NCI-H2196 (cell line): Measurements from ENCODE around the gene ITPK1.

ENCODE experiments used
- DNase-seq: peaks from one replicate; lab custom pipeline; 2025; ENCODE audit not compliant: unreplicated experiment; lab: John Stamatoyannopoulos, UW

The ITPK1 gene

DNA sequence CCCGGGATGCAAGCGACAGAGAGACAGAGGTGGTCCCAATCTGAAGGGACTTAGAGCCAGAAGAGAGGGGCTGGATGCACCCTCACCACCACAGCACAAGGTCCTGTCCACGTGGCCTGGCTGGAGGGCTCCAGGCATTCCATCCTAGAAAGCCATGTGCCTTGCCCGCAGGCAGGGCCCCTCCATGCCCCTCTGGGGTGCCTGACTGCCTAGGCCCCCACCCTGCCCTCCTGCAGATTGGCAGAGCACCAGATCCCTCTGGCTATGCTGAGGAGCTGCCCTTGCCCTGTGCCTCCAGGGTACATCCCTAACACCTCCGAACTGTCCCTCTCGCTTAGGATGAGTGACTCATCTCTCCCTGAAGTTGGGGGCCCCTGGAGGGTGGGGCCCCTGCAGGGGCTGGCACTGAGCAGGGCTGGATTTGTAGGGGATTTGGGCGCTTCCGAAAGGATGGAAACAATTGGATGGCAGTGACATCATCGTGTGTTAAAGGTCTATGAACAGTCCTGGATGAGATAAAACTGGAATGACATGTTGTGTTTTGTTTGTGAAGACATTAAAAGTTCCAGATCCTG, 141.8 kb downstream of the ITPK1 start:
- no peak for DNase-seq

GRCh38 chr14:92973261-92973797, 142.4 kb downstream of the ITPK1 start:
- DNase-seq: peak; percentile 51

DNA sequence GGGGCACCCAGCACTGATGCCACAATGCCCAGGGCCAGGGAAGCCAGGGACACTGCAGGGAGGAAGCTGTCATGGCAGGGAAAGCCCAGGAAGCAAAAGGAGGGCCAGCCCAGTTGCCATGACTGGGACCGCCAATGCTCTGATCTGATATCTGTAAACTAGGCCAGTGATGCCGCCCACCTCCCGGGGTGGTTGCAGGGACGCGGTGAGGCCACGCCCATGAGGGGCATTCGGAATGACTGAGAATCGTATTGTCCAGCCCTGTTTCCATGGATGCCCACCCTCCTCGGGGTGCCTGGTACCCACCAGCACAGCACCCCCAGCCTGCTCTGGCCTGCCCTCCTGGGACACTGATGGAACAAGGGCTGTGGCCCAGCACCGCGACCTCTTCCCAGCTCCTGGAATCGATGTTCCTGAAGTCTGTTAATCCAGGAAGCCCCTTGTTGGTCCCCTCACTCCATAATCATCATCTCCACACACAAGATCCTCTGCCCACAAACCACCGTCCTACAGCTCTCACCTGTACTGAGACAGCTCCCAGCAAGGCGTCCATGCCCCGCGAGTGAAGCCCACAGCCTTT, 144.0 kb downstream of the ITPK1 start:
- no peak for DNase-seq

GRCh38 chr14:92970271-92970670, 145.5 kb downstream of the ITPK1 start:
- no peak for DNase-seq

- DNase-seq: no peak
These were observed 145.9 kb downstream of the ITPK1 start for GRCh38 chr14:92969871-92970270.

GRCh38 chr14:92969430-92969829, 146.3 kb downstream of the ITPK1 start:
- no peak for DNase-seq

- no peak for DNase-seq
These were observed 147.3 kb downstream of the ITPK1 start for GRCh38 chr14:92968291-92969020.

DNA sequence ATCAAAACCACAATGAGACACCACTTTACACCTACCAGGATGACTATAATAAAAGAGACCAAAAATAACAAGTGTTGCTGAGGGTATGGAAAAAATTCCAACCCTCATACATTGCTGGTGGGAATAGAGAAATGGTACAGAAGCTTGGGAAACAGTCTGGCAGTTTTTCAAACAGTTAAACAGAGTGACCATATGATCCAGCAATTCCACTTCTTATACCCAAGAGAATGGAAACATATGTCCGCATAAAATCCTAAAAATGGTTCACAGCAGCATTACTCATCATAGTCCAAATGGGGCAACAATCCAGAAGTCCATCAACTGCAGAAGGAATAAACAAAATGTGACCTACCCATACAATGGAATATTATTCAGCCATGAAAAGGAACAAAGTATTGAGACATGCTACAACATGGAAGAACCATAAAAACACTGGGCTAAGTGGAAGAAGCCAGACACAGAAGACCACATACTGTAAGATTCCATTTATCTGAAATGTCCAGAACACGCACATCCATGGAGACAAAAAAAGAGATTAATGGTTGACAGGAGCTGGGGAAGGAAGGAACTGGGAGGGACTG, 148.3 kb downstream of the ITPK1 start:
- DNase-seq: no peak

GRCh38 chr14:92965281-92965680, 150.4 kb downstream of the ITPK1 start:
- no peak for DNase-seq

GRCh38 chr14:92964124-92965109, 151.3 kb downstream of the ITPK1 start:
- DNase-seq: no peak

- DNase-seq: no peak
These were observed 152.2 kb downstream of the ITPK1 start for GRCh38 chr14:92963301-92964123.

DNA sequence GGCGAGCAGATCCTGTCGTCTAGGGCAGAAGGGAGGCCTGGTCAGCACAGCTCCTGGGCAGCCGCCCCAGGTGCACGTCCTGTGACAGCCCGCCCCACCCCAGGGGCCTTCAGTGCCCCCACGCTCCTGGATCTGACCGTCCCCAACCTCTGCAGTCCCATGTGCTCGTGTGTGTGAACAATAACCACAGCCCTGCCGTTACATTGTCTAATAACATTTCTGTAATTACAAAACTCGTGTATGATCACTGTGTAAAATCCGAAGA, 153.0 kb downstream of the ITPK1 start:
- no peak for DNase-seq

DNA sequence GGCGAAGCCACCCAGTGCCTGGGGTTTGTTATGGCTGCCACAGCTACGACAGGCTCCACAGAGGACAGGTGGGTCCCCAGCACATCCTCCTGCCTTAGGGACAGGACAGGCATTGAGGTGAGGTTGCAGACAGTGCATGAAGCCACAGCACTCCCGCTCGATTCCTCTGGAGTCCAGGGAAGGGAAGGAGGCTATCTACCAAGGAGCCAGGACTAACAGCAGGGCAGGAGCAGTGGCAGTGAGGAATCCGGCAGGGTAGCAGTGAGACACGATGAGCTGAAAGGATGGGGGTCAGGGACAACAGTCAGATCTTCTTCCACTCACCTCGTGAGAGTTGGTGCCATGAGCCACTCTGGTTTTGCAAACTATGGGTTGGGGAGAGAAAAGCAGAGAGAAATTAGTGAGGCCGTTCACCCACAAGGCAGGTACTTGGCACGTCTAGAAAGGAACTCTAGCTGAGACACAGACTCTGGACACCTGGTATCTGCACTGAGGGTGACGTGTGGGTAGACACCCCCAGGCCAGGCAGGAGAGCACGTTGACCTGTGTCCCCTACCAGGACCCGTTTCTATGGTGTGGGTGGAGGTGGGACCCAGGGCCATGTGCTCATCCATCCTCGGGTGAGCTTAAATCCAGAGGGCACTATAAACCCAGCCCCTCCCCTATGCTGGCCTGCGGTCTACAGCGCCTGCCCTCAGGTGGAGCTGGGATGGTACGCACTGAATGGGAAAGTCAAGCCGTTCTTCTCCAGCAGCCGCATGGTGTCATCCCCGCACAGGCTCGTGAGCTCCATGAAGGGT, 153.5 kb downstream of the ITPK1 start:
- DNase-seq: no peak

- DNase-seq: no peak
These were observed 154.2 kb downstream of the ITPK1 start for GRCh38 chr14:92961567-92961855.

- no peak for DNase-seq
These were observed 154.8 kb downstream of the ITPK1 start for GRCh38 chr14:92960706-92961566.

DNA sequence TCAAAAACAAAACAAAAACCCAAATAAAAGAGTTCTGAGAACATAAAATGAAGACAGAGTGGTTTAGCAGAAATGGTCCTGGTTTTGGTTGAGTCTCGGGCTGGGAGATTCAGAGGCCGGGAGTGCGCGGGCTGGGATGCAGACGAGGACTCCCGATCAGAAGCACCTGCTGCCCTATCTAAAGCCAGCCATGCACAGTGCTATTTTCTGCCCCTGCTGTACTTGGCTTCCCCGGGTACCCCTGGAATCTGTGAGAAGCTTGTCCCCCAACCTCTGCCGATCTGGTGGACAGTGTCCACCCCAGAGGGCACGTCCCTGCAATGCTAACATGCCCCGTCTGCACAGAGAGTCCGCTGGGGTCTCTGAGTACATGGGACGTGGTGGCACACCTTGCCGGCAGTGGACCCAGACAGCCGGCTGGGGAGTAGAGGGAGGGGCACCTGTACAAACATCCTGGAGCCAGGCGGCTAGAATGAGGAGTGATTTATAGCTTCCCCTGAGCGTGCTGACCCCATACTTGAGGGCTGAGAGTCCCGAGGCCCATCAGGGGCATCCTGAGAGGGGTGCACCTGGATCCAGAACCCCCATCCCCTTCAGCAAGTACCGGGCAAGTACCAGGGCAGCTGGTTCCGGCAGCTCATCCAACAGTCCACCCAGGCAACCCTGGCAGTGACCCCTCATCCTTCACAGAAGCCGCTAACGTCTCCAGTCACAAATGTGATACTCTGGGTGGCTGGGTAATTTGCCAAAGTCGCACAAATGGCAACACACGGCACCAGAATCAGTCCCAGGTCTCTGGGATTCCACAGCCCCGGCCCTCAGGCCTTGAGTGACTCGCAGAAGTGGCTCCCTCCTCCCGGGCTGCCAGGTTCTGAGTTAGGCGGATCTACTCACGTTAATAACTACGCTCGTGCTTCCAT, 155.7 kb downstream of the ITPK1 start:
- DNase-seq: no peak

DNA sequence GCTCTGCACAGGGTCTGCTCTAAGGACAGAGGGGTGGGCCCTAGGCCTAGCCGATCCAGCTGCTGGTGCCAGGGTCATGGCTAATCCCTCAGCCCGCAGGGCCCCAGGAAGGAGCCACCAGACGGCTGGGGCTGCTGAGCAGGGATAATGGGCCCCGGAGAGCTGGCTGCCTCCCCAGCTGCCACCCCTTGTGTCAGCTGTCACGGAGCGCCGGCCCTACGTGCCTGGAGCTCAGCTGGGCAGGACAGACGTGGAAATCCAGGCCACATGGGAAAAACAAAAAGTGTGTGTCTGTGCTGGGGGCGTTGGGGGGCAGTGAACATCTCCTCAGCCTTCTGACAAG, 156.6 kb downstream of the ITPK1 start:
- DNase-seq: no peak
